GM18907 (cell line): Measurements from ENCODE around the gene IQSEC2.

Experiments used
- ATAC-seq: cut with Tn5 transposase; IDR thresholded peaks from one replicate; pipeline ENCODE4 v1.9.1; 2021; ENCODE audit warnings: mild to moderate bottlenecking, moderate library complexity; ENCODE audit not compliant: unreplicated experiment

Gene IQSEC2

DNA sequence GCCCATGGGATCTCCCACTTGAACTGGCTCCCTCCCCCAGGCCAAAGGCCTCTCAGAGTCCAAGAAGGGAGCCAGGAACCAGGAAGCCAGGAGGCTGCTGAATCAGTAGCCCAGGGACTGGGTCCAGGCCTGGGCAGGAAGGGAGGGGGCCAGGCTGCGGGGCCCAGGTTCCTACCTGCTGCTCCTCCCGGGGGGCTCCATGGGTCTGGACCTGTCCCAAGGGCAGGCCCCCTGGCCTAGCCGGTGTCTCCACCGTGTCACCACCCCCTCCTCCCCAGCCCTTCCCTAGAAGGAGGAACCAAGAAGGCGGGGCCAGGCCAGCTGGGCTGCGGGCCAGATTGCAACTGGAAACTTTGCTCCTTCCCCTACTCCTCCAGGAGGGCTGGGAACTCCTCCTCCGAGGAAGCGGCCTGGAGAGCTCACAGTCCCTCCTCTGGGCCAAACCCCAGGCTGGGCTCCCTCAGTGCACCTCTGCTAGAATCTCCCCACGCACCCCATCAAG lies at the start of gene IQSEC2:
Gene IQSEC2, minus strand, starts transcription at position 264 of the 502 bp plus-strand sequence.
- no peak for ATAC-seq

DNA sequence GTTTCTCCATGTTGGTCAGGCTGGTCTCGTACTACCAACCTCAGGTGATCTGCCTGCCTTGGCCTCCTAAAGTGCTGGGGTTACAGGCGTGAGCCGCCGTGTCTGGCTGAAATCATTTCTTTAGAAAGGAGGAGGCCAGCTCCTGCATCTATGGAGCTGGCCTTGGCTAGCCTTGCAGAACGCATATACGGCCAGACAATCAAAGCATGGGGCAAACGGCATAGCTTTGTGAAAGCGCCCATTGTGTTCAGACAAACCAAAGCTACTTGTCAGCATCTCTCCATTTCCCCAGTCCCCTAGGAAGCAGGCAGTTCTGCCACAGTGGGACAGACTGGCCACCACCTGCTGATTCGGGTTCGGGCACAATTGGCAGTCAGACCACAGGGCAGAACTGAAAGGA lies 48.9 kb upstream of the IQSEC2 start:
- ATAC-seq = no peak

DNA sequence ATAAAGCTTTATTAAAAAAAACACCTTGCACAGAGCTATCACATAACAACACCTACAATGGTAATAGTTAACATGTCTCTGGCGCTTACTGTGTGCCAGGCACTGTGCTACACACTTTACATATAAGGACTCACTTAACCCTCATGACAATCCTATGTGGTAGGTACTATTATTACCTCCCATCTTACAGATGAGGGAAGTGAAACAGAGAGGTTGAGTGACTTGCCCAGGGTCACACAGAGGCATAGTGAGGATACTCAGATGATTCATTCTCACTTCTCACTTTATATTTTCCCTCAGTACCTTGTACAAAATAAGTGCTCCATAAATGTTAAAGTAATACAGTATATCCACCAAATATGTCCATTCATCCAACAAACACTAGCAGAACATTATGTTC lies 43.4 kb upstream of the IQSEC2 start:
- no peak for ATAC-seq

DNA sequence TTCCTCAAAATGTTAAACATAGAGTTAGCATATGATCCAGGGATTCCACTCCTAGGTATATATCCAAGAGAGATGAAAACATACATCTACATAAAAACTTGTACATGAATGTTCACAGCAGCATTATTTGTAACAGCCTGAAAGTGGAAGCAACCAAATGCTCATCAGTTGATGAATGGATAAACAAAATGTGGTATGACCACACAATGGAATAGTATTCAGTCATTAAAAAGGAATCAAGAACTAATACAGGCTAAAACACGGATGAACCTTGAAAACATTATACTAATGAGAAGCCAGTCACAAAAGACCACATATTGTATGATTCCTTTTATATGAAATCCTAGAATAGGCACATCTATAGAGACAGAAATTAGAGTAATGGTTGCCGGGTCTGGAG lies 42.7 kb upstream of the IQSEC2 start:
- no peak for ATAC-seq

DNA sequence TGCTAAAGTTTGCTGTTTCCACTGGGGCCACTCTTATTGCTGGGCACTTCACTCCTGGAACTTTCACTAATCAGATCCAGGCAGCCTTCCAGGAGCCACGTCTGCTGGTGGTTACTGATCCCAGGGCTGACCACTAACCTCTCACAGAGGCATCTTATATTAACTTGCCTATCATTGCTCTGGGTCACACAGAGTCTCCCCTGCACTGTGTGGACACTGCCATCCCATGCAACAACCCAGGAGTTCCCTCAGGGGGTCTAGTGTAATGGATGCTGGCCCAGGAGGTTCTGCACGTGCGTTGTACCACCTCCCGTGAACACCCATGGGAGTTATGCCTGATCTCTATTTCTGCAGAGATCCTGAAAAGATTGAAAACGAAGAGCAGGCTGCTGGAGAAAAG lies 41.8 kb upstream of the IQSEC2 start:
- no peak for ATAC-seq

DNA sequence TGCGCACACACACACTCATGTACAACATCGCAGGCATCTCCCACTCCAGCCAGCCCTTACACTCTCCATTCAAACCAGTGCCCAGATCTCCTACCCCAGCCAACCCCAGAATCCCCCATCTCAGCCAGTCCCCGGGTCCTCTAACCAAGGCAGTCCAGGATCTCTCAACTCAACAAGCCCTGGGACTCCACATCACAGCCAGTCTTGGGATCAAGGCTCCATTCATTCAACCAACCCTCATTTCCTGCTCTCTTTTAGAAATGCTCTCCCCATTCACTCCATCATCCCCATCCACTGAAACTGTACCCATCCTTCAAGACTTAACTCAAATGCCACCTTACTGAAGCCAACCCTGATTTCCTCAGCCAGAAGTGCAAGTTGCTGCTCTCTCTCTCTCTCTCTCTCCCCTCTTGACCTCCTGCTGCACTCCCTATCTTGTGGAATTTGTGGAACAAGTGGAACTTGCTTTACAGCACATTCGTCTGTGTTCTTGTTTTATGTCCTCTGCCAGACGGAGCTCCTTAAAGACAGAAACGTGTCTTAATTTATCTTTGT lies 40.6 kb upstream of the IQSEC2 start:
- ATAC-seq = no peak

DNA sequence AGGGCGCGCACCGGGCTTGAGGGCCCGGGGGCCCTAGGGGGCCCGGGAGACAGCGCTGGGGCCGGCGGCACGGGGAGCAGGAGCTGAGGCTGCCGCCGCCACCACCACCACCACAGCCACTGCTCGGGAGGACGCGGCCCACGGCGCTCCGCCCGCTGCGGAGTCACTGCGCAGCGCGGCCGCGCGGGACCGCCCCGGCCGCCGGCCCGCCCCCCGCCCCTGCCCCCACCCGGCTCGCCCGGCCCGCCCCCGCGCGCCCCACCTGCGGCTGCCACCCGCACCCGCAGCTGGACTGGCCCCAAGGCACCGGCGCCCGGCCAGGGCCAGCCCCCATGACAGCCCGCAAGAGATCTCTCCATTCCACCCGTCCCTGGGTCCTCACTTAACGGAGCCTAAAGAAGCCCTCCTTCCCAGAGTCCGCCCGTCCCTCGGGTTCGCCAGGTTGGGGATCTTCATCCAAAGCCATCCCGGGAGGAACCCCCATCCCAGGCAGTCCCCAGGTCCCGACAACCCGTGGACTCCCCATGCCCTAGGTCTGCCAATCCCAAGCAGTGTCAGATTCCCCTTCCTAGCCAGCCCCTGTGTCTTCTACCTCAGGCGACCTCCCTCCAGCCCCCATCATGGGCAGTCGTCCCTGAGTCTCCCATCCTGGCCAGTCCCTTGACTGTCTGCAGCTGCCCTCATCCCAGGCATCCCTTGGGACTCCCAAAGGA lies 40.0 kb upstream of the IQSEC2 start:
- no peak for ATAC-seq

DNA sequence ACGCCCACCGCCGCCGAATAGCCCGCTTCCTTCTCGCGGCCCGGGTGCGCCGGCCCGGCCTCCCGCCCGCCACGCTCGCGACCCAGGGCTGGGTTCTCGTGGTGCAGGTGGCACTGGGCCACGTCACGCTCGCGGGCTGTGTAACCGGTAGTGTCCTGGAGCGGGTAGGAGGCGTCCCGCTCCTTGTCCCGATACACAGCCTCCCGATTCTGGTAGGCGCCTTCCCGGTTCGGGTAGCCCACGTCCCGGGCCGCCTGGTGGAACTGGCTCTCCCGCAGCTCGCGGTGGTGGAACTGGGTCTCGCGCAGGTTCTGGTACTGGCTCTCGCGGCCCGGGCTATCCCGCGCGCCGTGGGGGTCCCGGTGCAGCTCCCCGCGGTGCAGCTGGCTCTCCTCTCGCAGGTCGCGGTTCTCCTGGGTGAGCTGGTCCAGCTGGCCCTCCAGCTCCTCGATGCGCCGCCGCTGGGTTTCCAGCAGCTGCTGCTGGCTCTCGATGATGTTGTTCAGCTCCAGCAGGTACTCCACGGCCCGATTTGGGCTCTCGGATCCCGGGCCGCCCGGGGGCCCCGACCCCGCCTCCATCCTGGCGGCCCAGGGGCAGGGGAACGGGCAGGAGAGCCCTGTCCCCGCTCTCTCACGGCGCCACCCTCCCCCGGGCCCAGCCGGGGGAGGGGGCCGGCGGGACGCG lies 39.3 kb upstream of the IQSEC2 start:
- ATAC-seq = no peak

DNA sequence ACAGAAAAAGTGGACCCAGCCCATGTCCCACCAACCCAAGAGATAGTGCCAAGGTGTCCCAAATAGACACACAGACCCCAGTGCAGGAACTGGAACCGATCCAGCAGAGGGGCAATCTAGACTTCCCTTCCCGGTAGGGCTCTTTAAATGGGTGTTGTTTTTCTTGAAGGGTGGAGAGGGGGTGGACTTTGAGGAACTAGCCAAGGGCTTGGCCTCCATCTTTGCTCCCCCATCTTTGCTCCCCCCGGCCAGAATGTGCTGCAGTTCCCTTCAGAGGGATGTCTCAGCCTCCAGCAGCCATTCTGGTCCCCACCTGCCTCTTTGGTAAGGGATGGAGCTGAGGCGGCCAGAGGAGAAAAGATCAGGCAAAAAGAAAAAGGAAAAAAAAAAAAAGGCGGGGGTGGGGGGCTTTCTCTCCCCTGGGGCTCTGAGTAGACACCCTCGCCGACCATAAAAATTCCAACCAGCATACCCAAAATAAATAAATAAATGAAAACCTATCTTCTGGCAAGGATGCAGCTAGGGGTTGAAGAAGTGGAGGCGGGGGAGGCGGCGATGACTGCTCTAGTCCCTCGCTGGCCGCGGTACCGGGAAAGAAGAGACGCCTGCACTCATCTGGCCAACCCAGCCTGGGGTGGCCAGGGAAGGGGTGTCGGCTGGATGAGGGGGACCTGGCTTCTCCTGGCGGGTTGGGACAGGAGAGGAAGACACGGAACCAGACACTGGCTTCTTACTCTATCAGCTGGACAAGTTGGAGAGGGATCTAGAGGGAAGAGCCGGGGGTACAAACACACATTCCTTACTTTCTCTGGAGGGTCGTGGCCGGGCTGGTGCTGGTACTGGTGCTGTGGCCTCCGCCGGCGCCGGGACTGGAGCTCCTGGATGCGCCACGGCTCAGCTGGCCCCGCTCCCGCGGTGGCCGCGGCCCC lies 38.5 kb upstream of the IQSEC2 start:
- ATAC-seq = no peak

DNA sequence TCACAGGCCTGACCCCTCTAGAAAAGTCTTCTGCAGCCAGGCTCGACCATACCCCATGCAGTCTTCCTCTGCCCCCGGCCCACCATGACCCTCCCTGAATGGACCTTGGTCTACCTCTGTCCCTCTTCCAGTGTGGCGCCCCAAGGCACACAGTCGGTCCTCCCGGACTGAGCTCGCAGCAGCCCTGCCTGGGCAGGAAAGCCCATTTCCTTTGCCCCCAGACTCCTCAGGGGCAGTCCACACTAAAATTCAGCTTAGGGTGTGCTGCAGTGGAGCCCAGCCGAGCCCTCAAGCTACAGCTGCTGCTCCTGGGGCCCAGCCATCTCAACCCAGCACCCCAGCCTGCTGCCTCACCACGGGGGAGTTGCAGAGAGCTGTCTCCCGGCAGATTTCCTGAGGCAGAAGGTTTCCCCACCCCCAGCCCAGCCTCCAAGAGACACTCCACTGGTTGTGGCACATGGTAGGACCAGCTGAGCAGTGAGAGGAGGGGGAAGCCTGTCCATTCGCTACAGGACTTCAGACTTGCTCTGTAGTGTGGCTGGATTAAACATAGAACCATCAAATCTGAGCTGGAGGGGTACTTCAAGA lies 37.5 kb upstream of the IQSEC2 start:
- ATAC-seq = no peak

DNA sequence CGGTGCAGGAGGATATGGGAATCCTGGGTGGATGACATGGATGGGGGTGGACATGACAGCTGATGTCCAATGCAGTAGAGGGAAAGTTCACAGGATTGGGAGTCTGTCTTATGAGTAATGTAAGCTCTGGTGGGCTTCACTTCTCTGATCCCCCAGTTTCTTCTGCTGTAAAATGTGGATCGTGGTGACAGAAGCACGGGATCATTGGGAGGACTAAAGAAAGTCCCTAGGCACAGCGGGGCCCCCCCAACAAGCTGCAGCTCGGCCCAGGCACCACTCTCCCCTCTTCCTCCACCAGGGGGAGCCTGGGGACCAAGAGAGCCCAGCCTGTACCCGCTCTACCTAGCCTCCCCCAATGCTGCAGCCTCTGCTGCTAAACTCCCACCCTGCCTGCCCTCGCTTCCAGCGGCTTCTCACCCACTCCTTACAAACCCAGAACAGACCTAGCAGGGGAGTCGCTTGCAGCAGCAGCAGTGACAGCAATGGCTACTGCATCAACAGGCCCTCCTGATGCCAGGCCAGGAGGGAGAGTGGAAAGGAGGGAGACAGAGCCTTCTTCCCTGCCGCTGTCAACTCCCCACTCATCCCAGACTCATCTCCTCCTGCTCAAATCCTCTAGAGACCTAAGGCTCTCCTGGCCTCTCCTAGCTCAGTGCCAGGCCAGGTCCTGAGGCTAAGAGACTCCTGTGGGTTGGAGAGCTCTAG lies 36.1 kb upstream of the IQSEC2 start:
- peak; percentile 81 for ATAC-seq

DNA sequence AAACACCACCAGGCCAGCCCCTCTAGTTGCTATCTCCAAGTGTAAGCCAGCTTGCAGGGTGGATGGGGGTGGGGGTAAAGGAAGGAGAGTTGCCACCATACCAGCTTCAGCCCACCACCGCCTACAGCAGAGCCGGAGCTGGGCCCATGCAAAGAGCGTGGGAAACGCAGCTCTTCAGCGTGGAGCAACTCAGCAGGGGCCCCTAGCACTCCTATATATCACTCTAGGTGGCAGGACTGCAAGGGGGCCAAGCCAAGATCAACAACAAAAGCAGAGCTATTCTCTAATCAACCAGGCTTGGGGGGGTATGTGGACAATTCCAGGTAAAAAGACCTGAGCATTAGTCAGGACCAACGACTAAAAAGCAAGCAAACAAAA lies 35.5 kb upstream of the IQSEC2 start:
- ATAC-seq = no peak

DNA sequence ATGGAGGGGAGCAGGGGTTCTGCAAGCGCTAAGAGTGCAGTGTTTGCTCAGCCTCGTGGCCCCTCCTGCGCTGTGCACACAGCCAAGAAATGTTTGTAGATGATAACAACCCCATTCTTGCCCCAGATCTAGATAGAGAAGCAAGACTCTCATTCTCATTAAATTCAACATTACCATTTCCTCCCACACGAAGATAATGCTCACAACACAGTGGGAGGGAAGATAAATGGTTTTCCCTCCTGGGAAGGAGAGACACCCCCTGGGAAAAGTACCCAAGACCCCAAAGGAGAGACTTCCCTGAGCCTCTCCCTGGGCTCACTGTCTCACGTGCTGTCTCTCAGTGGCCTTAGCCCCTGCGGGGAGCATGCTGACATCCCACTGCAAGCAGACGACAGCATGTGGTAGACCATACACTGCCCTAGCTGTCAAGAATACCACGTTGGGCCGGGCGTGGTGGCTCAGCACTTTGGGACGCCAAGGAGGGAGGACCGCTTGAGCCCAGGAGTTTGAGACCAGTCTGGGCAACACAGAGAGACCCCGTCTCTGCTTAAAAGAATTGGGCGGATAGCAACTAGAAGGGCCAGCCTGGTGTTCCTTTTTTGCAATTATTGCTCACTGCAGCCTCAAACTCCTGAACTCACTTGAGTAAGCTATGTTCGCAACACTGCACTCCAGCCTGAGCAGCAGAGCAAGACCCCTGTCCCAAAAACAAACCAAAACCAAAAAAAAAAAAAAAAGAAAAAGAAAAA lies 34.9 kb upstream of the IQSEC2 start:
- ATAC-seq = no peak

DNA sequence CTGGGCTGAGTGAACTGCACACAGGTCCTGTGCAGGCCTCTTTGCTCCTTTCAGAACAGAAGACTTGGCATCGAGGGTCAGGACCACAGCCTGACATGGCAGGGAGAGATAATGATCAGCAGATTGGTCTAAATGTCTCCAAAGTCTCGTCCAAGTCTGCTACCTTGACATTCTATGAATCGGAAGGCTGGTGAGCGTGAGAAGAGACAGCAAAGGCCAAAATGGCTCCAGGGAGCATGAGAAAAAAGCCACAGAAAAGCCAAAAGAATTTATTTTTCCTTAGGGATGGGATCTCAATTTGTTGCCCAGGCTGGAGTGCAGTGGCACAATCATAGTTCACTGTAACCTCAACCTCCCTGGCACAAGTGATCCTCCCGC lies 32.3 kb upstream of the IQSEC2 start:
- ATAC-seq = no peak

DNA sequence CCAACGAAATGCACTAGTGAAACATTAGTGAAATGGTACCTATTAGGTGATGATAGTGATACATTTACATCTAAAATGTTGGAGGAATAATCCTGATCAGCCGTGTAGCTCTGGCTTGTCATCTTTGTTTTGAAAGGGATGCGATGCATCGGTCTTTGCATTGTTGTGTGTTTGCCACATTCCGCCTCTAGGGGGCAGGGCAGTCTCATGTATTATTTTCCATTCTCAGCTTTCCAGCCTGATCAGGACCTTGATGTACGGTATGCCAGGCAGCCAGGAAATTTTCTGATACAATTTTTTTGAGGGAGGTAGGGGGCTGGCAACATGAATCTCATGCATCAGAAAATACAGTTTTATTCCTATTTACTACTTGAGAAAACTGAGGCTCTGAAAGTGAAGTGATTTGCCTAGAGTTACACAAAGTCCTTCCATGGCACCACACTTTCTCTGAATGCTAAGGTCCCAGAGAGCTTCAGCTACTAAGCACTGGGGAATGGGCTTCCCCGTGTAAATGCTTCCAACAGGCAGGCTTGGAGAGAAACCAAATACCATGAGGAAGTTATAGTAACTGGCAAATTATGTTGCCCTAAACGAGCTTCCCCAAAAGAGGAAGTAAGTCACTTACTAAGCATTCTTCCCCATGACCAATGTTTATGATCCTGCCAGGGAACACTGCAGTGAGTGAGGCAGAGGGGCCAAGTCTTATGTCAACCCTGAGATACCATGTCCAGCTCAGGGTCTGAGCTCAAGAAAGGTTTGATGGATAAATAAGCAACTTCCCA lies 31.8 kb upstream of the IQSEC2 start:
- peak; percentile 60 for ATAC-seq

DNA sequence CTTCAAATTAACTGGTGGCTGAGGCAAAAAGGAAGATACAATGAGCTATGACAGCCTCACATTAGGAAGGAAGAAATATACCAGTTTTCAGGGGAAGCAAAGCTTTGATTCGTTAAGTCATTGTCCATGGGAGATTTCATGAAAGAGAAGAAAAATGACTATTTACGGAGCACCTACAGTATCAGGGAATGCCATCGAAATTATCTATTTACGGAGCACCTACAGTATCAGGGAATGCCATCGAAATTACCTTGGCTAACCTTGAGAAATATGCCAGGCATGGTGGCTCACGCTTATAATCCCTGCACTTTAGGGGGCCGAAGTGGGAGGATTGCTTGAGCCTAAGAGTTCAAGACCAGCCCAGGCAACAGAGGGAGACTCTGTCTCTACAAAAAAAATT lies 28.5 kb upstream of the IQSEC2 start:
- ATAC-seq = no peak

DNA sequence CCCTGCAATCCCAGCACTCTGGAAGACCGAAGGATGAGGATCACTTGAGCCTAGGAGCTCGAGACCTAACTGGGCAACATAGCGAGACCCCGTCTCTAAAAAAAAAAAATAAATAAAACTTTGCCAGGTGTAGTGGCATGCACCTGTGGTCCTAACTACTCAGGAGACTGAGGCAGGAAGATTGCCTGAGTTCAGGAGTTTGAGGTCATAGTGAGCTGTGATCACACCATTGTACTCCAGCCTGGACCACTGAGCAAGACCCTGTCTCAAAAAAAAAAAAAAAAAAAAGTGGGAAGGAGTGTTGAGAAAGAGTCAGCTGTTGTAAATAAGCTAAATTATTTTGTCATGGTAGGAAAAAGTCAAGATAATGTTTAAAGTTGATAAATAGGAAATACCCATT lies 27.5 kb upstream of the IQSEC2 start:
- no peak for ATAC-seq

DNA sequence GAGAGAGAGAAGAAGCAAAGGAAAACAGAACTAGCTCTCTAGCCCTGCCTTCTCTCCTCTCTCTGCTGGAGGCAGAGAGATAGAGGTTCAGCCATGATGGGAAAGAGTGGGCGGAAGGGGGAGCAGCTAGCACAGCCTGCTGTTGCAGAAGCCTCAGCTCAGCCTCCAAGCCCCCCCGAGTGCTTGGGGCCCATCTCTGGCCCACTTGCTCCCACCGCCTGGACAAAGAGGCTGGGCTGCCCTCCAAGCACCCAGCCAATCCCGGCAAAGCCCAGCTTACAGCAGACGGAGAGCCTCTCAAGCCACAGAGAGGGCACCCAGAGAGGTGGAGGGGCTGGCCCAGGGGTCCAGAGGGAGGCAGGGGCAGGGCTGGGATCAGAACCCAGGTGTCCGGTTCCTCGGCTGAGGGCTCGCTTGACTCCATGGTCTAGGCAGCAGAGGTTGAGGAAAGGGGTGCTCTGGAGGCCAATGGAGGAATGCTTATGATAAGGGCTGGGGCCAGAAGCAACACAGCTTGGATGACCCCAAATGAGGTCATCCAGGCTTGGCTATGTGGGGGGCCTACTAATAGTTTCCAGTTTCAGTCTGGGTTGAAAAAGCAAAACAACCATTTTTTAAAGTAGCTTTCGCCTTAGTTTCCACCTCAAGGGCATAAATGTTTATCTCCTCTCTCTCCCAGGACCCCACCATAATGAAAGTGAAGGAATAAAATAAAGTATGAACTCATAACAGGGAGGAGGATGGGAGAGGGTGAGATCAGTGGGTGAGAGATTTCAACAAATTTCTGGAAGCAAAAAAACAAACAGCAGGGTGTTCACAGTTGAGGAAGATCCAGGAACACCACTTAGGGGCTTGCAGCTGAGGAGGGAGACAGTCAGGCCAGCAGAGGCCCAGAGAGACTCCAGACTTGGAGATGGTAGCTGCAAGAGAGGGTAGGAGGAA lies 24.9 kb upstream of the IQSEC2 start:
- ATAC-seq = no peak
